H1 (cell line): Measurements from ENCODE around the gene TXLNG. TPM values are rescaled to one million over a fixed set of nuclear protein-coding genes. Genes with fewer than 3 reads are reported as not detected.

ENCODE experiments used
- BRCA1 ChIP-seq: IDR thresholded peaks from 2 replicates; pipeline ENCODE4 v1.6.1; 2012; ENCODE audit warnings: low read depth, low read length, improper control_type of control experiment
- CBX8 ChIP-seq: fragments of 300-800, 300-1000 bp; sonication (generic); IDR thresholded peaks from 2 replicates; pipeline ENCODE4 v1.7.1; 2016; ENCODE audit warnings: low read depth, low read length, borderline replicate concordance
- CHD7 ChIP-seq: fragments of 300-600 bp; sonication (generic); IDR thresholded peaks from 2 replicates; pipeline ENCODE4 v1.7.1; 2012; ENCODE audit warnings: low read length, moderate library complexity, mild to moderate bottlenecking, inconsistent platforms; ENCODE audit not compliant: insufficient replicate concordance
- CTBP2 ChIP-seq: IDR thresholded peaks from 2 replicates; pipeline ENCODE4 v1.7.0; 2011; ENCODE audit warnings: borderline replicate concordance, mild to moderate bottlenecking, moderate library complexity, mixed read lengths, low read length; ENCODE audit not compliant: insufficient read depth, insufficient read length
- HDAC6 ChIP-seq: IDR thresholded peaks from one replicate; pipeline ENCODE4 v1.7.1; 2012; ENCODE audit warnings: low read depth, mild to moderate bottlenecking, inconsistent platforms, low read length, moderate library complexity
- SP1 ChIP-seq: IDR thresholded peaks from 2 replicates; pipeline ENCODE4 v1.6.1; 2011; ENCODE audit warnings: low read depth, low read length
- polyA plus RNA-seq, 7 experiments: library from polyadenylated mRNA; depleted of rRNA in 3 of 7; stranded (reverse) in 5 of 7; unstranded in 2 of 7; fragments of >200 nt in 5 of 7; fragments of 200-250 nt in 2 of 7; gene quantifications; 1 replicate in 5 of 7; 2 replicates in 1 of 7; 4 replicates in 1 of 7; pipeline versions ENCODE4 v1.2.1 to v1.2.3, GENCODE V29; 2011 to 2013; ENCODE audit warnings: missing spikeins in 2 of 7, mixed read lengths in 2 of 7
- total RNA-seq: library from RNA; stranded (reverse); fragmentation: NEBNext Ultra II Directional; extraction: Animal tissue kit (Norgen Biotek cat#: 25700); gene quantifications from 2 replicates; pipeline ENCODE4 v1.2.1, GENCODE V29; 2021

TXLNG gene
- total and polyA plus RNA-seq, 2 of the 8 experiments (the other 6 are each of a cell fraction or from before 2014, with no cell fraction given), result 32.9 to 42.9 TPM

- TF ChIP-seq CTBP2 (no peak), SP1 (no peak), BRCA1 (no peak), HDAC6 (no peak), CBX8 (no peak), CHD7 (no peak)
Measured at GRCh38 chrX:16796298-16796697, 10.0 kb downstream of the TXLNG start (continued).
